Calu3 (cell line): Measurements from ENCODE around the gene TMEM259. TPM values are rescaled to one million over a fixed set of nuclear protein-coding genes. Genes with fewer than 3 reads are reported as not detected.

ENCODE experiments used
- BruUV-seq: library from RNA; stranded (reverse); fragments of 400-500 nt; replicated peaks from 2 replicates; lab custom pipeline; 2021; lab: Mats Ljungman, UMichigan
- CTCF ChIA-PET: fragments of 300-600 bp; sonication (Branson Sonifier 250); formaldehyde crosslinking; loops from one replicate; lab custom pipeline; 2022; ENCODE audit warnings: antibody characterized with exemption; lab: Charles Lee
- DNase-seq: peaks from one replicate; pipeline ENCODE4 v3.0.0; 2022
- H3K27ac Mint-ChIP-seq: one replicate; pipeline ENCODE4 v1.8.0; 2022; ENCODE audit warnings: mixed read lengths; ENCODE audit not compliant: unreplicated experiment
- H3K27me3 Mint-ChIP-seq: one replicate; pipeline ENCODE4 v1.8.0; 2022; ENCODE audit warnings: mixed read lengths; ENCODE audit not compliant: unreplicated experiment
- H3K36me3 Mint-ChIP-seq: one replicate; pipeline ENCODE4 v1.8.0; 2022; ENCODE audit warnings: mild to moderate bottlenecking, moderate library complexity, mixed read lengths; ENCODE audit not compliant: insufficient read depth, unreplicated experiment
- H3K4me1 Mint-ChIP-seq: one replicate; pipeline ENCODE4 v1.8.0; 2022; ENCODE audit warnings: mild to moderate bottlenecking, low read depth, mixed read lengths; ENCODE audit not compliant: unreplicated experiment
- H3K4me3 Mint-ChIP-seq: one replicate; pipeline ENCODE4 v1.8.0; 2022; ENCODE audit warnings: mild to moderate bottlenecking, low read depth, moderate library complexity, mixed read lengths; ENCODE audit not compliant: unreplicated experiment
- H3K9me3 Mint-ChIP-seq: one replicate; pipeline ENCODE4 v1.8.0; 2022; ENCODE audit warnings: low read depth, mixed read lengths; ENCODE audit not compliant: unreplicated experiment
- CTCF ChIP-seq: fragments of 200-600 bp; IDR thresholded peaks from one replicate; pipeline ENCODE4 v1.8.0; 2022; ENCODE audit warnings: antibody characterized with exemption; ENCODE audit not compliant: unreplicated experiment
- intact Hi-C: fragments of 100-400 bp; cut with micrococcal nuclease; formaldehyde crosslinking; loops from one replicate; pipeline ENCODE4 v1.10.0; 2022; ENCODE audit not compliant: unreplicated experiment
- total RNA-seq: library from RNA; stranded (reverse); gene quantifications from 2 replicates; pipeline ENCODE4 v1.2.3, GENCODE V29; 2022

Gene TMEM259
- total RNA-seq, 1 experiment from 2014 or later: 129 TPM

- CTCF ChIA-PET: no interaction called here
- BruUV-seq: no TSS peak
Observed at GRCh38 chr19:1046836-1047695, 26.1 kb upstream of the TMEM259 start.

GRCh38 chr19:1046117-1046626, 25.2 kb upstream of the TMEM259 start:
- no peak for DNase-seq
- Mint-ChIP-seq H3K4me1 (no peaks in the 10 kb centered on the region), H3K4me3 (no peak overlapping the region), H3K27me3 (no peaks in the 10 kb centered on the region), H3K36me3 (peaks cover 11% of the 10 kb centered on the region), H3K27ac (no peak overlapping the region), H3K9me3 (no peaks in the 10 kb centered on the region)
- no peak for TF ChIP-seq CTCF
- intact Hi-C loops: no loop called here
- CTCF ChIA-PET: no interaction called here
- BruUV-seq: no TSS peak

More at GRCh38 chr19:1046836-1047695, 26.1 kb upstream of the TMEM259 start:
- DNase-seq: no peak
- Mint-ChIP-seq H3K27ac (no peak overlapping the region), H3K4me3 (no peak overlapping the region), H3K9me3 (no peaks in the 10 kb centered on the region), H3K36me3 (peaks cover 6% of the 10 kb centered on the region), H3K27me3 (no peaks in the 10 kb centered on the region), H3K4me1 (no peaks in the 10 kb centered on the region)
- intact Hi-C loops: no loop called here
- no peak for TF ChIP-seq CTCF

GRCh38 chr19:1045247-1045603, 24.3 kb upstream of the TMEM259 start:
- Mint-ChIP-seq H3K4me1 (no peaks in the 10 kb centered on the region), H3K27ac (no peak overlapping the region), H3K36me3 (peaks cover 20% of the 10 kb centered on the region), H3K9me3 (no peaks in the 10 kb centered on the region), H3K27me3 (no peaks in the 10 kb centered on the region), H3K4me3 (no peak overlapping the region)
- CTCF ChIA-PET: interaction anchor here (0.5 kb wide), 1 partner anchor 83 kb away, joined by 3 read pairs; no protein-coding TSS in a partner anchor
- TF ChIP-seq CTCF: no peak
- peak; percentile 56 for DNase-seq
- BruUV-seq: no TSS peak
- intact Hi-C loops: no loop called here

GRCh38 chr19:1042689-1043511, 22.0 kb upstream of the TMEM259 start:
- no peak for DNase-seq

More at GRCh38 chr19:1042689-1043511, 22.0 kb upstream of the TMEM259 start:
- Mint-ChIP-seq H3K9me3 (no peaks in the 10 kb centered on the region), H3K27me3 (no peaks in the 10 kb centered on the region), H3K4me1 (peaks cover 3% of the 10 kb centered on the region), H3K27ac (no peak overlapping the region), H3K36me3 (peaks cover 35% of the 10 kb centered on the region), H3K4me3 (no peak overlapping the region)
- intact Hi-C loops: no loop called here
- CTCF ChIA-PET: no interaction called here
- BruUV-seq: no TSS peak
- no peak for TF ChIP-seq CTCF
